Inflammatory macrophage treated with lipopolysaccharide for 4 hours (primary cell): ENCODE measurements around the gene QDPR.

ENCODE experiments used
- DNase-seq: peaks from one replicate; pipeline ENCODE4 v3.0.0-alpha.2; 2020

Gene QDPR

GRCh38 chr4:17526695-17527477 lies 15.0 kb upstream of the QDPR start:
- no peak for DNase-seq

DNA sequence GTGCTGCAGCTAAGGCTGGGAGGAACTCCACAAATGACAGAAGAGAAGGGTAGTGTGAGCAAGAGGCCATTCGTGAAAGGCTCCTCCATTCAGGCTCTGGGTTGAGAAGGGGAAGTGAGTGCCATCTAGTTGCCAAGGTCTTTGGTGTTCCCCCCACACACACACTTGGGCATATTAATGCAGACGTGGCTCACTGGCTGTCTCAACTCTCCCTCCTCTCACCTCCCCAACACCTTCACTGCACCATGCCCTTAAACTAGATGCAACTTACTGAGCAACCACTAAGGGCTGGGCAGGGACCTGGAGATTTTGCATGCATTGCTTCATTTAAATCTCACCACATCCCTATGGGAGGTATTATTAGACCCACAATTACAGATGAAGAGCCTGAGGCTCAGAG lies 11.8 kb upstream of the QDPR start:
- no peak for DNase-seq

DNA sequence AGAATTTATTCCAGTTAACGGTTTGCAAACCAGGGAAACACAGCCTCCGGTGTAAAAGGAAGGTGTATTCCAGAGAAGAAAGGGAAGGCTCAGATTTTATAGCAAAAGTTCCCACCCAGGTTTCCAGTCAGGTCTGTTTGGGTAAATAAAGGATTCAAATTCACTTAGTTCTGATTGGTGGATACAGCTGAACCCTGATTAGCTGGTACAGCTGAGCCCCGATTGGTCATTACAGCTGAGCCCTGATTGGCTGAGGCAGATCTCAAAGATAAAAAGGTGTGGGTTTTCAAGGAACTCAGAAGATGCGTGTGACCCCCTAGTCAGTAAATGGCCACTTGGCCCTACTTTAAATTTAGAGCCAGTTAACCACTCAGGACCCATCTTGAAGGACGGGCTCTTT lies 9.7 kb upstream of the QDPR start:
- DNase-seq, result no peak

GRCh38 chr4:17517664-17518063 lies 5.8 kb upstream of the QDPR start:
- no peak for DNase-seq

- no peak for DNase-seq
These were observed 5.1 kb upstream of the QDPR start for GRCh38 chr4:17516980-17517379.

- DNase-seq, result no peak
These were observed 3.8 kb upstream of the QDPR start for GRCh38 chr4:17515445-17516407.

DNA sequence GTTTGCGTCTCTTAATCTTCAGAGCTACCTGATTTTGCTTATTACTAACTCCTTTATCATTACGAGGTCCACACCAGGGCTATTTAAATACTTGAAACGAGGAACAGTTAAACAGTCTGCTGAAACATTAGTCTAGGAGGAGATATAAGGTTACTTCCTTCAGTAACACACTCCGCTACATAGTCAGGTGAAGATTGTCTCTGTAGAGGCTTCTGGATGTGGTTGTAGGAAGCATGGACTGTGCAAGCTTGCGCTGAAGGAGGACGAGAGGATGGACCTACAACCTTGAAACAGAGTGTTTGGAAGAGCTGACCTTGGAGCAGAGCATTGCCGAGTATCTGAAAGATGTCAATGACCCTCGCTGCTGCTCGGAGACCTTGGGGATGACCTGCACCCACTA lies 3.0 kb upstream of the QDPR start, which contains the start of gene CLRN2:
TSS of gene CLRN2 (plus strand) at position 301 of the 400 bp plus-strand sequence. CDS start 102 bp downstream, outside the sequence.
- no peak for DNase-seq

- peak; percentile 37 for DNase-seq
These were observed 1.2 kb upstream of the QDPR start for GRCh38 chr4:17512973-17513665.

DNA sequence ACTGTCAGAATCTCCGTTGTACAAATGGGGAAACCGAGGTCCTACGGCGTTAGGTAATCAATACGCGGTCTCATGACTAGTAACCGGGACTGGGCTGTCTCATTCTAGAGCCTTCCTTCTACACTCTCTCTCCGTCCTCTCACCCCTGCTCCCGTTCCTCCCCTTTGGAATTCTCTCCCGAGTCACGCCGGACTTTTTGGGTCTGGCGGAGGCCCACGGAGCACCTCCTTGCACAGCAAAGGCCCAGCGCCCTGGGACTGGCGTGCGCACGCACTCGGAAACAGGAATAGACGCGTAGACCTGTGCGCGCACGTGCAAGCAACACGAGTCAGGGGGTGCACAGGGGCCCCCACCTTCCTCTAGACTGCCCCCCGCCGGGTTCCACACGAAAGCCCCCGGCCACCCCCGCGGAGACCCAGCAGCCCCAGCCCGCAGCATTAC lies 361 bp downstream of the QDPR start:
- DNase-seq, result peak; percentile 20

GRCh38 chr4:17511051-17511450 lies 839 bp downstream of the QDPR start:
- DNase-seq, result no peak

- no peak for DNase-seq
These were observed 1.3 kb downstream of the QDPR start for GRCh38 chr4:17510582-17510981.

DNA sequence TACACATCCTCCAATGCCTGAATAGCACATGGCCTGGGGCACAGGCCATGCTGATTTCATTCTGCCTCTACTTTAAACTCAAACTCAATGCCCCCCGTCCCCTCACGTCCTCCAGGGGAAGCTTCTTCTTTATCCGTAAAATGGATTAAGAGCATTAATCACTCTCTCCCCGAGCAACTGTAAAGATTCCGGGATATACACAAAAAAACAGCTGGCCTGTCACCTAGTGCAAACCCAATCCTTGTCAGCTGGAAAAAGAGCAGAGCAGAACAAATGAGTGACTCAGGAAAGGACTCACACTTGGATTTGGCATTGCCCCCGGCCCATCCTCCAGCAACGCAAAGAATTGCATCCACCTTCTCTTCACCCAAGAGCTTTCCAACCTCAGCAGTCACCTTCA lies 7.8 kb downstream of the QDPR start:
- no peak for DNase-seq

DNA sequence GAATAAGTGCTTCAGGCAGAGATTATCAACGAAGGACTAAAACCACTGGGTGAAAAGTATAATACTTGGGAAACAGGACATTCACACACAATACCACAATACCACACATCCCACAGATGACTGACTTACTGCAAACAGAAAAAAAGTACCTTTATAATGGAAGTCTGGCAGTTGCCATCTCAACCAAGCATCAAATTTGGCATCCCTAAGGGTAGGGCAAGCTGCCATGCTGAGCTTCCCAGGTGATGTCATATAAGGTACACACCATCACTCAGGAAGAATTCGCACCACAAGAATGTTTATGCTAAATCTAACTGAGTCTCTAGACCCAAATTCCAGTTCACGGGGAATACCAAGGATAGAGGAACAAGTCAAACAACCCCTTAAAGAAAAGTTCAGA lies 9.1 kb downstream of the QDPR start:
- no peak for DNase-seq

DNA sequence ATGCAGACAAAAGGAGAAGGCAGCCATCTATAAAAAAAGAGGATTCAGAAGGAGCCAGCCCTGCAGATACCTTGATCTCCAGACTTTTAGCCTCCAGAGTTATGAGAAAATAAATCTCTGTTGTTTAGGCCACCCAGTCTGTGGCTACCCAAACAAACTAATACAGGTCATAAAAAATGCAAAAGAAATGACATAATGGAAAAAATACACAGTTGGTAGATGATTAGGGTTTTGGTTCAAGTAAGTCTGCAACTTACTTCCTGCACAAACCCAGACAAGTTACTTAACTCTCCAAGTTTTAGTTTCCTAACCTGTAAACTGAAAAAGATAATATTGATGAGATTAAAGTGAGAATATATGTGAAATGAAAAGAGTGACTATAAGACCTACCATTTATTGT lies 11.3 kb downstream of the QDPR start:
- no peak for DNase-seq

DNA sequence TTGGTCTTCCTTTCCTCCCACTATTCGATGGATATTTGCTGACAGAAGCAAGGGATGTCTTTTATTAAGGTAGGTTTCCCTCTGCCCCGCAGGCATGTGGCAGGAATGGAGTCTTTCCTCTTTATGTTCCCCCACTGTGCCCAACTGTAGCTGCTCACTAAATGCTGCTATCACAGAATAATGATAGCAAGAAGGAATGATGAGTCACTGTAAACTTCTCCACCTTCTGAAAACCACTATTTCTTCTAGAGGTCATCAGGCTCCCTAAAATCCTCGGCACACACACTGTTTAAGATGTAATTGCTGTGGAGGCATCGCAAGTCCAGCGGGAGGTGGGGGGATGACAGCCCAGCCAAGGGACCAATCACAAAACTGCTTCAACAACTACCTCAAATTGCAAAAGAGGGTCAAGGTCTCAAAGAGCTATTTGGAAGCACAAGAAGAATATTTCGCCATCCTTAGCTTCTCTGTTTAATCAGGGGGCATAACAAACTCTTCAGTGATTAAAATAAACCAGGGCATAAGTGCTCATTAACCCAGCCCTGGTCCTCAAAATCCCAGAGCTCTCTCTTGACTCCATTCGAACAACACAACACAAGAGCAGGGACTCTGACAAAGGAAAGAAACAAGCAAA lies 13.9 kb downstream of the QDPR start:
- DNase-seq, result no peak

DNA sequence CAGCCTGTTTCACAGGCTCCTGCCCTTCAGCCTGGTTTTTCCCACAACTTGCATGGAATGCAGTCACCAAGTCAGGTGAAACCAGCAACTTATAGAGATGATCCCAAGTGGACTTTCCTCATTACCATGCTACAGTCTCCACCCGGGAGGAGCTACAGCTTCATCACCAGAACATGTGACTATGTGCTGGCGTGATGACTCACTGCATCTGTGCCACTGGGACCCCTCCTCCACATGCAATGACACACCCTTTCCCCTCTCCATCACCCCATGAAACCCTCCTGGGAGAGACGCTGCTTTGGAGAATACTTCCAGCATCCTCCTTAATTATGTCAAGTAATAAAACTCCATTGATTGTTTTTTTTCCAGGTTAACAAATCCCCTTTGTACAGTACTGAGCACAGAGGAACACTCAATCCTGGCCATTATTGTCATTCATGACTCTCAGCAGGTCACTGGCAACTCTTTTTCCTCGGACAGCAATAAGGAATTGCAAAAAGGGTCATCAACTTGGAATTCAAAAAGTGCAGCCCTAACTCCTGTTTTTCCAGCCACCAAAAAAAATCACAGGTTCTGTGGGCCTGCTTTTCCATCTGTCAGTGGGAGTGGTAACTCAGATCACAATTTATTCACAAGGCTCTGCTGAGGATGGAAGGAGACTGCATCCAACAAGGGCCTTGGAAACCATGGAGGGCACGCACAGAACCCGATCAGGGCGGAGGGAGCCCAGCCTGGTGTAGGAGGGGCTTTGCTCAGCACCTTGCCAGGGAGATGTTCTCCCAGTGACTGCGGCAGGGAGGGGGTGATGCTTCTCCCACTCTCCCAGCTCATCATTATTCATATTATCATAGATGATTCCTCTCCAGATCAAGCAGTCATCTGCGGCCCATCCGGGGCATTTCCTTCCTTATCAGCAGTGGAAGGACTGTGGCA lies 17.4 kb downstream of the QDPR start:
- DNase-seq, result peak; percentile 21

GRCh38 chr4:17493619-17494018 lies 18.3 kb downstream of the QDPR start:
- no peak for DNase-seq

DNA sequence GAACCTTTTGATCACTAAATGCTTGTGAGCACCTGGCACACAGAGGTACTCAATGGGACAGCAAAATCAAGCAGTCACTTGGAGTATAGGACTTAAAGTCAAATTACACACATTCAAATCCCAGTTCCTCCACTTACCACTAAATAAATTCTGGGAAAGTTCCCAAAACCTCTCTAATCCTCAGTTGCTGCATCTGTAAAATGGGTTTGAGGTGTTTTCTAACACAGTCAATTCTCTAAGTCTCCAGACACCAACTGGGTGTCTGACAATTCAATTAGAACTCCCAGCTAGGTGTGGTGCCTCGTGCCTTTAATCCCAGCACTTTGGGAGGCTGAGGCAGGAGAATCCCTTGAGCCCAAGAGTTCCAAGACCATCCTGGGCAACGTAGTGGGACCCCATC lies 19.0 kb downstream of the QDPR start:
- DNase-seq, result no peak

DNA sequence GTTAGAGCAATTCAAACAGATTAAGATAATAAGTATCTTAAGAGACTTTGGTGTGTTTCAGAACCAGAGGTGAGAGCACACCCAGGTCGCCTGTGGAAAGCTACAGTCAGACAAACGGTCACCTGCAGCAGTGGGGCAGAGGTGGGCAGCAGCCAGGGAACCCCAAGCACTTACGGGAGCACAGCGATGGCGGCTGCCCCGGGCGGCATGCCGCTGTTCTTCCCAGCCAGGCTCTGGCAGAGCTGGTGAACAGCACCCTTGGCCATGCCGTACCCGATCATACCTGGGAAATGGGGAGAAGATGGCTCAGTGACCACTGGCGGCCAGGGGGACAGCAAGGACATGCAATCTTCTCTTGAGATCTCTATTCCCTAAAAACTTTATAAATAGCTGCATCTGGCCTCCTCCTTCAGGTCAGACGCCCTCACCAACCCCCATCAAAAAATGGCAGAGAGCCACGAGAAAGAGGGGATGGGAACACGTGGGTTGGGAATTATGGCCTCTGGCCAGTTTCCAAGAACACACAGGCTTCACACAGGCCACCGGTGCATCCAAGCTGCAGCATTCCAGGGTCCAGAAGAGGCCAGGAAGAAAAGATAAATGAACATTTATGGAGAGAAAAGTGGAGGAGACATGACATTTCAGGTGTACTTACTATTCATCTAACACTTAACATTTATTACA lies 19.7 kb downstream of the QDPR start:
- no peak for DNase-seq

- DNase-seq, result no peak
These were observed 20.7 kb downstream of the QDPR start for GRCh38 chr4:17491196-17491595.

- DNase-seq, result no peak
These were observed 21.3 kb downstream of the QDPR start for GRCh38 chr4:17490575-17491059.
